ENCODE measurements around the gene A2M.

- TF ChIP-seq CTCF (IDR thresholded peaks at IDR 0.05) (no peak), PRDM15 (CRISPR knock-in tag; IDR thresholded peaks at IDR 0.05) (no peak), NR2C2 (CRISPR knock-in tag; IDR thresholded peaks at IDR 0.05) (no peak), ZNF121 (CRISPR knock-in tag; IDR thresholded peaks at IDR 0.05) (no peak), ZMAT4 (CRISPR knock-in tag; IDR thresholded peaks at IDR 0.05) (no peak), ZNF532 (CRISPR knock-in tag; IDR thresholded peaks at IDR 0.05; ENCODE audit: borderline replicate concordance) (no peak), PREB (CRISPR knock-in tag; IDR thresholded peaks at IDR 0.05; ENCODE audit: borderline replicate concordance) (no peak), USF1 (CRISPR knock-in tag; IDR thresholded peaks at IDR 0.05) (no peak), TP53 (CRISPR knock-in tag; IDR thresholded peaks at IDR 0.05) (no peak), RELA (CRISPR knock-in tag; IDR thresholded peaks at IDR 0.05; ENCODE audit: borderline replicate concordance) (no peak), HMGA2 (CRISPR knock-in tag; IDR thresholded peaks at IDR 0.05) (no peak), MLX (CRISPR knock-in tag; IDR thresholded peaks at IDR 0.05) (no peak), SMAD3 (CRISPR knock-in tag; IDR thresholded peaks at IDR 0.05; ENCODE audit: borderline replicate concordance) (no peak)
Observed at GRCh38 chr12:9111525-9111924, 4.2 kb downstream of the A2M start.

Data from WTC11 (cell line).